Kasumi-1 (cell line): ENCODE measurements around the gene FCRLB.
"Not testable (repeated sequence)": the region's sequence is repeated elsewhere in the genome, so short reads cannot be mapped to it uniquely, and the experiment has no call there.

ENCODE experiments used
- DNase-seq, 2 experiments: peaks; one replicate each; lab custom pipeline; 2025; lab: John Stamatoyannopoulos, UW

FCRLB gene

GRCh38 chr1:161720956-161721737, at the start of gene FCRLB:
Gene FCRLB (plus strand): TSS chr1:161721544. CDS start chr1:161722673, 1,129 bp downstream.
- DNase-seq, result no peak

- not testable (repeated sequence) for DNase-seq
Observed at GRCh38 chr1:161673437-161673836, 47.9 kb upstream of the FCRLB start.

GRCh38 chr1:161674447-161674846, 46.9 kb upstream of the FCRLB start:
- not testable (repeated sequence) for DNase-seq

- not testable (repeated sequence) for DNase-seq
Observed at GRCh38 chr1:161674908-161675307, 46.4 kb upstream of the FCRLB start.

GRCh38 chr1:161676441-161676840, 44.9 kb upstream of the FCRLB start:
- DNase-seq, result no peak

- DNase-seq, result no peak
Observed at GRCh38 chr1:161676958-161677689, 44.2 kb upstream of the FCRLB start.

GRCh38 chr1:161678500-161678899, 42.8 kb upstream of the FCRLB start:
- no peak for DNase-seq

- DNase-seq, result no peak
Observed at GRCh38 chr1:161681879-161682278, 39.5 kb upstream of the FCRLB start.

GRCh38 chr1:161688946-161689345, 32.4 kb upstream of the FCRLB start:
- DNase-seq, result no peak

- no peak for DNase-seq
Observed at GRCh38 chr1:161691846-161692245, 29.5 kb upstream of the FCRLB start.

- not testable (repeated sequence) for DNase-seq
Observed at GRCh38 chr1:161693020-161693712, 28.2 kb upstream of the FCRLB start.

- DNase-seq, result not testable (repeated sequence)
Observed at GRCh38 chr1:161698302-161698701, 23.0 kb upstream of the FCRLB start.

- DNase-seq, result no peak
Observed at GRCh38 chr1:161702250-161702649, 19.1 kb upstream of the FCRLB start.

GRCh38 chr1:161705537-161705936, 15.8 kb upstream of the FCRLB start:
- DNase-seq, result no peak

GRCh38 chr1:161706113-161706481, 15.2 kb upstream of the FCRLB start:
- DNase-seq, result no peak

- DNase-seq, result peak; percentile 18 to 47
Observed at GRCh38 chr1:161706482-161707347, 14.6 kb upstream of the FCRLB start, which contains the start of gene FCRLA. Gene FCRLA (plus strand): TSS chr1:161707229. CDS start chr1:161707265, 36 bp downstream.

- no peak for DNase-seq
Observed at GRCh38 chr1:161707503-161707902, 13.8 kb upstream of the FCRLB start.

- no peak for DNase-seq
Observed at GRCh38 chr1:161709373-161709772, 12.0 kb upstream of the FCRLB start.

GRCh38 chr1:161710560-161710959, 10.8 kb upstream of the FCRLB start:
- no peak for DNase-seq

- peak in 1 of 2 experiments; percentile 11 for DNase-seq
Observed at GRCh38 chr1:161718559-161719324, 2.6 kb upstream of the FCRLB start.

GRCh38 chr1:161719325-161719611, 2.1 kb upstream of the FCRLB start:
- DNase-seq, result no peak
